Neural cell (in vitro differentiated cells): ENCODE measurements around the gene NOL11.
"Not testable (repeated sequence)": the region's sequence is repeated elsewhere in the genome, so short reads cannot be mapped to it uniquely, and the experiment has no call there.

Source experiments
- EP300 ChIP-seq: fragments of 450-650 bp; conservative IDR thresholded peaks from 2 replicates; pipeline ENCODE4 v1.6.1; 2014; ENCODE audit warnings: antibody characterized with exemption, mild to moderate bottlenecking, moderate library complexity; ENCODE audit not compliant: poor library complexity, severe bottlenecking
- EZH2 ChIP-seq: fragments of 200-600, 300-800 bp; shearing (Covaris generic), sonication (generic); IDR thresholded peaks from 2 replicates; pipeline ENCODE4 v1.6.1; 2014; ENCODE audit warnings: antibody characterized with exemption, low read length, borderline replicate concordance, mild to moderate bottlenecking; ENCODE audit not compliant: insufficient read depth, poor library complexity, severe bottlenecking
- MXI1 ChIP-seq: fragments of 450-650 bp; conservative IDR thresholded peaks from 2 replicates; pipeline ENCODE4 v1.6.1; 2014; ENCODE audit warnings: antibody characterized with exemption, mild to moderate bottlenecking; ENCODE audit not compliant: poor library complexity, severe bottlenecking
- POLR2AphosphoS5 ChIP-seq: IDR thresholded peaks from 2 replicates; pipeline ENCODE4 v1.6.1; 2012
- SMC3 ChIP-seq: fragments of 450-650 bp; conservative IDR thresholded peaks from 2 replicates; pipeline ENCODE4 v1.6.1; 2014; ENCODE audit warnings: antibody characterized with exemption, mild to moderate bottlenecking, moderate library complexity; ENCODE audit not compliant: poor library complexity
- TAF1 ChIP-seq: IDR thresholded peaks from 2 replicates; pipeline ENCODE4 v1.6.1; 2012; ENCODE audit warnings: low read depth
- TF ChIP-seq, protein P1 (sequence below): fragments of 450-650 bp; IDR thresholded peaks from 2 replicates; pipeline ENCODE4 v1.5.1; 2014; ENCODE audit warnings: antibody characterized with exemption, mild to moderate bottlenecking, moderate library complexity; ENCODE audit not compliant: poor library complexity, severe bottlenecking
- TF ChIP-seq, protein P2 (sequence below): IDR thresholded peaks from 2 replicates; pipeline ENCODE4 v1.6.1; 2012; ENCODE audit warnings: borderline replicate concordance

DNA sequence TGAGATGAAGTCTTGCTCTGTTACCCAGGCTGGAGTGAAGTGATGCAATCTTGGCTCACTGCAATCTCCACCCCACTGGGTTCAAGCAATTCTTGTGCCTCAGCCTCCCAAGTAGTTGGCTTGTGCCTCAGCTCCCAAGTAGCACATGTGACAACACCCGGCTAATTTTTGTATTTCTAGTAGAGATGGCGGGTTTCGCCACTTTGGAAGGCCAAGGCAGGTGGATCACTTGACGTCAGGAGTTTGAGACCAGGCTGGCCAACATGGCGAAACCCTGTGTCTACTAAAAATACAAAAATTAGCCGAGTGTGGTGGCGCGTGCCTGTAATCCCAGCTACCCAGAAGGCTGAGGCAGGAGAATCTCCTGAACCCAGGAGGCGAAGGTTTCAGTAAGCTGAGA, 39.0 kb downstream of the NOL11 start:
- TF ChIP-seq EP300, SMC3, POLR2AphosphoS5, EZH2, TAF1, MXI1: not testable (repeated sequence)
- TF ChIP-seq, protein P1, sequence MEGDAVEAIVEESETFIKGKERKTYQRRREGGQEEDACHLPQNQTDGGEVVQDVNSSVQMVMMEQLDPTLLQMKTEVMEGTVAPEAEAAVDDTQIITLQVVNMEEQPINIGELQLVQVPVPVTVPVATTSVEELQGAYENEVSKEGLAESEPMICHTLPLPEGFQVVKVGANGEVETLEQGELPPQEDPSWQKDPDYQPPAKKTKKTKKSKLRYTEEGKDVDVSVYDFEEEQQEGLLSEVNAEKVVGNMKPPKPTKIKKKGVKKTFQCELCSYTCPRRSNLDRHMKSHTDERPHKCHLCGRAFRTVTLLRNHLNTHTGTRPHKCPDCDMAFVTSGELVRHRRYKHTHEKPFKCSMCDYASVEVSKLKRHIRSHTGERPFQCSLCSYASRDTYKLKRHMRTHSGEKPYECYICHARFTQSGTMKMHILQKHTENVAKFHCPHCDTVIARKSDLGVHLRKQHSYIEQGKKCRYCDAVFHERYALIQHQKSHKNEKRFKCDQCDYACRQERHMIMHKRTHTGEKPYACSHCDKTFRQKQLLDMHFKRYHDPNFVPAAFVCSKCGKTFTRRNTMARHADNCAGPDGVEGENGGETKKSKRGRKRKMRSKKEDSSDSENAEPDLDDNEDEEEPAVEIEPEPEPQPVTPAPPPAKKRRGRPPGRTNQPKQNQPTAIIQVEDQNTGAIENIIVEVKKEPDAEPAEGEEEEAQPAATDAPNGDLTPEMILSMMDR = not testable (repeated sequence)
- TF ChIP-seq, protein P2, sequence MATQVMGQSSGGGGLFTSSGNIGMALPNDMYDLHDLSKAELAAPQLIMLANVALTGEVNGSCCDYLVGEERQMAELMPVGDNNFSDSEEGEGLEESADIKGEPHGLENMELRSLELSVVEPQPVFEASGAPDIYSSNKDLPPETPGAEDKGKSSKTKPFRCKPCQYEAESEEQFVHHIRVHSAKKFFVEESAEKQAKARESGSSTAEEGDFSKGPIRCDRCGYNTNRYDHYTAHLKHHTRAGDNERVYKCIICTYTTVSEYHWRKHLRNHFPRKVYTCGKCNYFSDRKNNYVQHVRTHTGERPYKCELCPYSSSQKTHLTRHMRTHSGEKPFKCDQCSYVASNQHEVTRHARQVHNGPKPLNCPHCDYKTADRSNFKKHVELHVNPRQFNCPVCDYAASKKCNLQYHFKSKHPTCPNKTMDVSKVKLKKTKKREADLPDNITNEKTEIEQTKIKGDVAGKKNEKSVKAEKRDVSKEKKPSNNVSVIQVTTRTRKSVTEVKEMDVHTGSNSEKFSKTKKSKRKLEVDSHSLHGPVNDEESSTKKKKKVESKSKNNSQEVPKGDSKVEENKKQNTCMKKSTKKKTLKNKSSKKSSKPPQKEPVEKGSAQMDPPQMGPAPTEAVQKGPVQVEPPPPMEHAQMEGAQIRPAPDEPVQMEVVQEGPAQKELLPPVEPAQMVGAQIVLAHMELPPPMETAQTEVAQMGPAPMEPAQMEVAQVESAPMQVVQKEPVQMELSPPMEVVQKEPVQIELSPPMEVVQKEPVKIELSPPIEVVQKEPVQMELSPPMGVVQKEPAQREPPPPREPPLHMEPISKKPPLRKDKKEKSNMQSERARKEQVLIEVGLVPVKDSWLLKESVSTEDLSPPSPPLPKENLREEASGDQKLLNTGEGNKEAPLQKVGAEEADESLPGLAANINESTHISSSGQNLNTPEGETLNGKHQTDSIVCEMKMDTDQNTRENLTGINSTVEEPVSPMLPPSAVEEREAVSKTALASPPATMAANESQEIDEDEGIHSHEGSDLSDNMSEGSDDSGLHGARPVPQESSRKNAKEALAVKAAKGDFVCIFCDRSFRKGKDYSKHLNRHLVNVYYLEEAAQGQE = not testable (repeated sequence)
